Activated CD8-positive, alpha-beta T cell treated with anti-CD3 and anti-CD28 coated beads for 36 hours (primary cell): ENCODE data around the gene ORAI2. TPM values are rescaled to one million over a fixed set of nuclear protein-coding genes. Genes with fewer than 3 reads are reported as not detected.

ENCODE experiments used
- ATAC-seq: fragments of 200-7000 bp; cut with Tn5 transposase; one replicate; pipeline ENCODE4 v1.10.0; 2021; ENCODE audit warnings: mild to moderate bottlenecking, moderate library complexity
- CTCF ChIA-PET: fragments of 350-600 bp; sonication (Branson Sonifier 250); formaldehyde crosslinking; loops from one replicate; lab custom pipeline; 2021; ENCODE audit warnings: antibody characterized with exemption; lab: Charles Lee
- POLR2A ChIA-PET: fragments of 350-600 bp; sonication (Branson Sonifier 250); formaldehyde crosslinking; loops from one replicate; lab custom pipeline; 2021; ENCODE audit warnings: antibody characterized with exemption; lab: Charles Lee
- DNase-seq: peaks from one replicate; pipeline ENCODE4 v3.0.0-alpha.2; 2020
- H3K27ac Mint-ChIP-seq: one replicate; pipeline ENCODE4 v1.8.0; 2021; ENCODE audit warnings: mild to moderate bottlenecking, mixed read lengths
- H3K27me3 Mint-ChIP-seq: one replicate; pipeline ENCODE4 v1.8.0; 2021; ENCODE audit warnings: mixed read lengths
- H3K36me3 Mint-ChIP-seq: one replicate; pipeline ENCODE4 v1.8.0; 2021; ENCODE audit warnings: low read depth, mixed read lengths
- H3K4me1 Mint-ChIP-seq: one replicate; pipeline ENCODE4 v1.8.0; 2021; ENCODE audit warnings: low read depth, mixed read lengths
- H3K4me3 Mint-ChIP-seq: one replicate; pipeline ENCODE4 v1.8.0; 2021; ENCODE audit warnings: mild to moderate bottlenecking, moderate library complexity, mixed read lengths
- H3K9me3 Mint-ChIP-seq: one replicate; pipeline ENCODE4 v1.8.0; 2021; ENCODE audit warnings: mixed read lengths
- CTCF ChIP-seq: fragments of 200-600 bp; IDR thresholded peaks from one replicate; pipeline ENCODE4 v1.8.0; 2022; ENCODE audit warnings: antibody characterized with exemption, mild to moderate bottlenecking
- intact Hi-C: fragments of 100-400 bp; cut with micrococcal nuclease; formaldehyde crosslinking; loops from one replicate; pipeline ENCODE4 v1.10.0; 2022
- total RNA-seq, 2 experiments: library from RNA; stranded (reverse); gene quantifications; one replicate each; pipeline ENCODE4 v1.2.3, GENCODE V29; 2021

Gene ORAI2
- total RNA-seq, 2 experiments from 2014 or later = 29.4 to 35.8 TPM

GRCh38 chr7:102432442-102433218, 745 bp upstream of the ORAI2 start:
- Mint-ChIP-seq H3K36me3 (peaks cover 11% of the 10 kb centered on the region), H3K27ac (peak overlapping the region; percentile 95), H3K4me1 (peaks cover 47% of the 10 kb centered on the region), H3K9me3 (no peaks in the 10 kb centered on the region), H3K27me3 (no peaks in the 10 kb centered on the region), H3K4me3 (peak overlapping the region; percentile 70)
- TF ChIP-seq CTCF = no peak
- intact Hi-C loops = no loop called here
- CTCF ChIA-PET = interaction anchor here (1.3 to 1.8 kb wide), 4 partner anchors 20 to 37 kb away, joined by 3 to 9 read pairs (median 6); partner anchors contain the start of gene PRKRIP1
- ATAC-seq (peak; percentile 29), DNase-seq (peak; percentile 46)
- POLR2A ChIA-PET = interaction anchor here (0.6 to 12.1 kb wide), 6 partner anchors 9 to 39 kb away, joined by 3 to 147 read pairs (median 4); partner anchors contain the start of gene PRKRIP1

DNA sequence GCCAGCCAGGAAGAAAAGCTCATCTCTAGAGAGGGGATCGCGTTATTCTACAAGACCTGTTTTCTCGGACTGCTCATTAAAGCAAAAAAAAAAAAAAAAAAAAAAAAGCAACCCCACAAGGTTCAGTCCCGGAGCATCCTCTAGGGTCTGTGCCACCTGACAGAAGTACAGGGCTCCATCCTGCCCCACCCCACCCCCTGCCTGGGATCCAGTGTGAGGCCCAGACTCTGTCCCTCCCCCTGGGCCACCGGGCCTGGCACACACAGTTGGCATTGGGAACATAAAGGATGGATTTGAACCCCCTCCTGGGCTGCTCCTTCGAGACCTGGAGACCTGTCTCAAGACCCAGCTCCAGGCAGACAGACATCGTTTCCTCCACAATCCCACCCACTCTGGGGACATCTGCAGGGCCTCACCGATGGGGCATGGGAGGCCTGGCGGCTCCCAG, 688 bp downstream of the ORAI2 start:
- POLR2A ChIA-PET = interaction anchor here (0.6 to 12.1 kb wide), 5 partner anchors 8 to 39 kb away, joined by 4 to 147 read pairs (median 4); no protein-coding TSS in a partner anchor
- Mint-ChIP-seq H3K4me1 (peaks cover 39% of the 10 kb centered on the region), H3K9me3 (no peaks in the 10 kb centered on the region), H3K27me3 (no peaks in the 10 kb centered on the region), H3K4me3 (peak overlapping the region; percentile 79), H3K27ac (peak overlapping the region; percentile 79), H3K36me3 (peaks cover 11% of the 10 kb centered on the region)
- intact Hi-C loops = no loop called here
- no peak for TF ChIP-seq CTCF
- CTCF ChIA-PET = interaction anchor here (1.3 to 2.1 kb wide), 4 partner anchors 20 to 33 kb away, joined by 3 to 10 read pairs (median 7); no protein-coding TSS in a partner anchor
- peak; percentile 37 for DNase-seq
- ATAC-seq = peak; percentile 18

GRCh38 chr7:102436118-102436517, 2.7 kb downstream of the ORAI2 start:
- ATAC-seq (no peak), DNase-seq (no peak)
- H3K27me3 Mint-ChIP-seq = no peaks in the 10 kb centered on the region
- intact Hi-C loops = no loop called here
- no peak overlapping the region for H3K27ac Mint-ChIP-seq
- H3K4me1 Mint-ChIP-seq = peaks cover 24% of the 10 kb centered on the region
- CTCF ChIA-PET = interaction anchor here (1.1 to 1.9 kb wide), 2 partner anchors 14 to 28 kb away, joined by 3 to 7 read pairs; partner anchors contain the start of genes ALKBH4 and LRWD1
- H3K36me3 Mint-ChIP-seq = peaks cover 9% of the 10 kb centered on the region
- no peaks in the 10 kb centered on the region for H3K9me3 Mint-ChIP-seq
- no peak overlapping the region for H3K4me3 Mint-ChIP-seq
- TF ChIP-seq CTCF = no peak
- POLR2A ChIA-PET = interaction anchor here (1.1 kb wide), 1 partner anchor 20 kb away, joined by 3 read pairs; no protein-coding TSS in a partner anchor

DNA sequence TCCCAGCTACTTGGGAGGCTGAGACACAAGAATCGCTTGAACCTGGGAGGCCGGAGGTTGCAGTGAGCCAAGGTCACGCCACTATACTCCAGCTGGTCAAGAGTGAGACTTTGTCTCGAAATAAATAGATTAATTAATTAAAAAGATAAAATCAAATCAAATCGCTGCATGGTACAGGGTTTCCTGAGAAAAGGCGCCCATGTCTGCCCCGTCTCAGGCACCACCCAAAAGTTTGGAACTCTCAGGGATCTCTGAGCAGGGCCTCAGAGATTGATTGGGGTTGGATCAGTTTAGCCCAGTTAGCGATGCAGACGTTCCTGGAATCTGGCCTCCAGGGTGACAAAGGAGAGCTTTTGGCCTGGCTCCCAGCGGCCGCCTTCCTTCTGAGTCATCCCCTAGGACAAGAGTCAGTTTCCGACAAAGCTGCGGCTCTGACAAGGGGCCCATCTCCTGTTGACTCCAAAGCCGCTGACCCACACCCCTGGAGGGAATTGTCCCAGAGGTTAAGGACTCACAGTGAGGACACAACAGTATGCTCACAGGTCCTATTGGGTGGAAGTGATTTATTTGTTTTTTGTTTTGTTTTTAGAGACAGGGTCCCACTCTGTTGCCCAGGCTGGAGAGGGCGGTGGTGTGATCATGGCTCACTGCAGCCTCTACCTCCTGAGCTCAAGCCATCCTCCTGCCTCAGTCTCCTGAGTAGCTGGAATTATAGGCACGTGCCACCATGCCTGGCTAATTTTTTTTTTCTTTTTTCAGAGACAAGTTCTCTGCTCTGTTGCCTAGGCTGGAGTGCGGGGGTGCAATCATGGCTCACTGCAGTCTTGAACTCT, 6.8 kb downstream of the ORAI2 start:
- CTCF ChIA-PET = interaction anchor here (1.5 kb wide), 1 partner anchor 9 kb away, joined by 4 read pairs; no protein-coding TSS in a partner anchor
- Mint-ChIP-seq H3K9me3 (no peaks in the 10 kb centered on the region), H3K36me3 (peaks cover 14% of the 10 kb centered on the region), H3K4me1 (peaks cover 2% of the 10 kb centered on the region), H3K27ac (no peak overlapping the region), H3K27me3 (no peaks in the 10 kb centered on the region), H3K4me3 (no peak overlapping the region)
- no peak for TF ChIP-seq CTCF
- DNase-seq = no peak
- intact Hi-C loops = no loop called here
- POLR2A ChIA-PET = interaction anchor here (0.7 kb wide), 1 partner anchor 881 kb away, joined by 3 read pairs; no protein-coding TSS in a partner anchor
- no peak for ATAC-seq
